Measurements from ENCODE around the gene RAPGEF1. TPM values are rescaled to one million over a fixed set of nuclear protein-coding genes. Genes with fewer than 3 reads are reported as not detected.

The RAPGEF1 gene
- total and polyA plus RNA-seq, 3 donors from 2014 or later, result 36.1 to 56.9 (median 55.8) TPM

GRCh38 chr9:131594906-131595665 is 144.8 kb downstream of the RAPGEF1 start:
- H3K4me1 ChIP-seq, result no peaks in the 10 kb centered on the region
- DNase-seq, result no peak
- WGBS, 2 donors, result 86 to 92% methylated on average over 19 to 20 of the region's 20 CpGs
- intact Hi-C loops (cut with DNase I; ENCODE audit: low total_unique reads), result loop anchor here (5.0 kb wide), 1 partner anchor 52 kb away; no protein-coding TSS in a partner anchor
- no peak overlapping the region for H3K4me3 ChIP-seq
- H3K27me3 ChIP-seq, result no peaks in the 10 kb centered on the region
- TF ChIP-seq POLR2A (IDR thresholded peaks at IDR 0.05) (no peak), CTCF (IDR thresholded peaks at IDR 0.05) (no peak)
- H3K27ac ChIP-seq, result no peak overlapping the region
- no peaks in the 10 kb centered on the region for H3K36me3 ChIP-seq (ENCODE audit: low read depth, missing control alignments)
- no peaks in the 10 kb centered on the region for H3K9me3 ChIP-seq

GRCh38 chr9:131593936-131594665 is 145.8 kb downstream of the RAPGEF1 start:
- Histone ChIP-seq H3K36me3 (ENCODE audit: low read depth, missing control alignments) (no peaks in the 10 kb centered on the region), H3K9me3 (no peaks in the 10 kb centered on the region), H3K4me1 (no peaks in the 10 kb centered on the region), H3K27ac (no peak overlapping the region), H3K4me3 (no peak overlapping the region), H3K27me3 (no peaks in the 10 kb centered on the region)
- WGBS, 2 donors, result 87 to 97% methylated on average over 6 to 21 of the region's 21 CpGs
- TF ChIP-seq CTCF (IDR thresholded peaks at IDR 0.05), result no peak
- TF ChIP-seq POLR2A (IDR thresholded peaks at IDR 0.05), result no peak
- intact Hi-C loops (cut with DNase I; ENCODE audit: low total_unique reads), result loop anchor here (2.0 kb wide), 1 partner anchor 145 kb away; no protein-coding TSS in a partner anchor
- no peak for DNase-seq

GRCh38 chr9:131593091-131593820 is 146.6 kb downstream of the RAPGEF1 start:
- Histone ChIP-seq H3K4me3 (no peak overlapping the region), H3K27me3 (no peaks in the 10 kb centered on the region), H3K4me1 (no peaks in the 10 kb centered on the region), H3K9me3 (no peaks in the 10 kb centered on the region), H3K36me3 (ENCODE audit: low read depth, missing control alignments) (no peaks in the 10 kb centered on the region), H3K27ac (no peak overlapping the region)
- no peak for DNase-seq
- TF ChIP-seq POLR2A (IDR thresholded peaks at IDR 0.05) (no peak), CTCF (IDR thresholded peaks at IDR 0.05) (no peak)
- intact Hi-C loops (cut with DNase I; ENCODE audit: low total_unique reads), result loop anchor here (2.0 kb wide), 1 partner anchor 146 kb away; no protein-coding TSS in a partner anchor
- WGBS, 2 donors, result 88 to 89% methylated on average over 7 to 15 of the region's 15 CpGs

GRCh38 chr9:131591845-131592208 is 148.0 kb downstream of the RAPGEF1 start:
- DNase-seq, result no peak

More at GRCh38 chr9:131591845-131592208, 148.0 kb downstream of the RAPGEF1 start:
- WGBS, 2 donors, result 75% methylated on average over 6 of the region's 6 CpGs
- H3K9me3 ChIP-seq, result no peaks in the 10 kb centered on the region
- H3K4me3 ChIP-seq, result no peak overlapping the region
- intact Hi-C loops (cut with DNase I; ENCODE audit: low total_unique reads), result loop anchor here (2.0 kb wide), 1 partner anchor 147 kb away; no protein-coding TSS in a partner anchor
- H3K36me3 ChIP-seq (ENCODE audit: low read depth, missing control alignments), result no peaks in the 10 kb centered on the region
- no peaks in the 10 kb centered on the region for H3K27me3 ChIP-seq
- H3K4me1 ChIP-seq, result no peaks in the 10 kb centered on the region
- H3K27ac ChIP-seq, result no peak overlapping the region
- TF ChIP-seq POLR2A (IDR thresholded peaks at IDR 0.05), result no peak
- no peak for TF ChIP-seq CTCF (IDR thresholded peaks at IDR 0.05)

All from testis (tissue), 3 donors.